Measurements from ENCODE around the gene DMRT1.

DNA sequence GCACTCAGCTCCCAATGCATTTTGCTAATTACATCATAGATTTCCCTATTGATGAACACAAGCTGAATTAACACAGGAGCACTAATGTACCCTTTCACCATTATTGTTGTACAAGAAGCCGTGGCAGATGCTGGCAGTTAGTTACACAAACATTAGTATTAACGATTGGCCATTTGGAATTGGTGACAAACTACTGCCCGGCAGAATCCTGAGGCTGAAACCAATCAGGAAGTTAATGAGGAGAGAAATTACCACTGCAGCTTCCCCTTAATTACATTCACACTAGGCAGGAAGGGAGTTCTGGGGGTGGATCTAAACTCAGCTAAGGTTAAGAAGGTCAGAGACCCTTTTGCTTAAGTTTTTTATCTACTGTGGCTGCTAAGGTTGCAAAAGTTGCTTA lies 125.4 kb downstream of the DMRT1 start:
- TF ChIP-seq, protein P1, sequence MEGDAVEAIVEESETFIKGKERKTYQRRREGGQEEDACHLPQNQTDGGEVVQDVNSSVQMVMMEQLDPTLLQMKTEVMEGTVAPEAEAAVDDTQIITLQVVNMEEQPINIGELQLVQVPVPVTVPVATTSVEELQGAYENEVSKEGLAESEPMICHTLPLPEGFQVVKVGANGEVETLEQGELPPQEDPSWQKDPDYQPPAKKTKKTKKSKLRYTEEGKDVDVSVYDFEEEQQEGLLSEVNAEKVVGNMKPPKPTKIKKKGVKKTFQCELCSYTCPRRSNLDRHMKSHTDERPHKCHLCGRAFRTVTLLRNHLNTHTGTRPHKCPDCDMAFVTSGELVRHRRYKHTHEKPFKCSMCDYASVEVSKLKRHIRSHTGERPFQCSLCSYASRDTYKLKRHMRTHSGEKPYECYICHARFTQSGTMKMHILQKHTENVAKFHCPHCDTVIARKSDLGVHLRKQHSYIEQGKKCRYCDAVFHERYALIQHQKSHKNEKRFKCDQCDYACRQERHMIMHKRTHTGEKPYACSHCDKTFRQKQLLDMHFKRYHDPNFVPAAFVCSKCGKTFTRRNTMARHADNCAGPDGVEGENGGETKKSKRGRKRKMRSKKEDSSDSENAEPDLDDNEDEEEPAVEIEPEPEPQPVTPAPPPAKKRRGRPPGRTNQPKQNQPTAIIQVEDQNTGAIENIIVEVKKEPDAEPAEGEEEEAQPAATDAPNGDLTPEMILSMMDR (IDR thresholded peaks at IDR 0.05; ENCODE audit: low read length): no peak
- TF ChIP-seq EZH2 (optimal IDR thresholded peaks at IDR 0.05; ENCODE audit: low read depth, low read length) (no peak), EZH2phosphoT487 (IDR thresholded peaks at IDR 0.05; ENCODE audit: low read length) (no peak)

Data from MM.1S (cell line).